AG04450 (cell line): ENCODE data around the gene HSPG2. TPM values are rescaled to one million over a fixed set of nuclear protein-coding genes. Genes with fewer than 3 reads are reported as not detected.
"Not testable (repeated sequence)": the region's sequence is repeated elsewhere in the genome, so short reads cannot be mapped to it uniquely, and the experiment has no call there.

Experiments used
- CTCF ChIA-PET: fragments of 300-600, 350-600 bp; formaldehyde crosslinking; extraction: SDS; loops from one replicate; lab custom pipeline; 2022; ENCODE audit warnings: antibody characterized with exemption, inconsistent platforms; lab: Charles Lee
- POLR2A ChIA-PET: fragments of 350-600 bp; formaldehyde crosslinking; extraction: SDS; loops from one replicate; lab custom pipeline; 2021; ENCODE audit warnings: antibody characterized with exemption, inconsistent platforms; lab: Yijun Ruan, JAX
- DNase-seq: peaks from one replicate; pipeline ENCODE4 v3.0.0-alpha.2; 2011; ENCODE audit warnings: low read depth, low spot score
- H3K27ac ChIP-seq: one replicate; pipeline ENCODE4 v1.5.1; 2012; ENCODE audit warnings: low read depth, low read length, control low read depth
- H3K27me3 ChIP-seq: one replicate; pipeline ENCODE4 v1.6.0; 2012; ENCODE audit warnings: low read length; ENCODE audit not compliant: control insufficient read depth, insufficient read depth
- H3K4me3 ChIP-seq: 2 replicates; pipeline ENCODE4 v1.5.1; 2011; ENCODE audit warnings: mild to moderate bottlenecking, low read depth, low read length, control low read depth
- H3K9me3 ChIP-seq: 2 replicates; pipeline ENCODE4 v1.5.1; 2012; ENCODE audit warnings: low read length; ENCODE audit not compliant: control insufficient read depth, insufficient read depth
- polyA plus RNA-seq: library from polyadenylated mRNA; depleted of rRNA; stranded (reverse); fragments of >200 nt; gene quantifications from 2 replicates; pipeline ENCODE4 v1.2.3, GENCODE V29; 2011
- TF ChIP-seq, protein P1 (sequence below): IDR thresholded peaks from 2 replicates; pipeline ENCODE4 v1.5.1; 2011; ENCODE audit warnings: low read depth, low read length, control low read depth, inconsistent platforms

Gene HSPG2
- polyA plus RNA-seq, 1 experiment: 9.7 TPM

- POLR2A ChIA-PET, H3K9me3 ChIP-seq, DNase-seq, H3K27ac ChIP-seq, H3K4me3 ChIP-seq, CTCF ChIA-PET, H3K27me3 ChIP-seq: not testable (repeated sequence)
Measured at GRCh38 chr1:21973948-21974347, 36.8 kb upstream of the HSPG2 start.

- POLR2A ChIA-PET, H3K4me3 ChIP-seq, CTCF ChIA-PET, H3K9me3 ChIP-seq, H3K27ac ChIP-seq, DNase-seq, H3K27me3 ChIP-seq: not testable (repeated sequence)
Measured at GRCh38 chr1:21972973-21973441, 35.9 kb upstream of the HSPG2 start.

DNA sequence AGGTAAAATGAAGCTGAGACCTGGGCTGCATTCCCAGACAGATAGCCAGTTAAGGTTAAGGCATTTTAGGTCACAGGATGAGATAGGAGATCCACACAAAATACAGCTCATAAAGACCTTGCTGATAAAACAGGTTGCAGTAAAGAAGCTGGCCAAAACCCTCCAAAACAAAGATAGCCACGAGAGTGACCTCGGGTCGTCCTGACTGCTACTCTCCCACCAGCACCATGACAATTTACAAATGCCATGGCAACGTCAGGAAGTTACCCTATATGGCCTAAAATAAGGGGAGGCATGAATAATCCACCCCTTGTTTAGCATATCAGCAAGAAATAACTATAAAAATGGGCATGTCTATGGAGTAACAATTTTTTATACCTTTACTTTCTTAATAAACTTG lies 33.4 kb upstream of the HSPG2 start:
- H3K27ac ChIP-seq, CTCF ChIA-PET, POLR2A ChIA-PET, H3K9me3 ChIP-seq, H3K27me3 ChIP-seq, DNase-seq, H3K4me3 ChIP-seq: not testable (repeated sequence)

DNA sequence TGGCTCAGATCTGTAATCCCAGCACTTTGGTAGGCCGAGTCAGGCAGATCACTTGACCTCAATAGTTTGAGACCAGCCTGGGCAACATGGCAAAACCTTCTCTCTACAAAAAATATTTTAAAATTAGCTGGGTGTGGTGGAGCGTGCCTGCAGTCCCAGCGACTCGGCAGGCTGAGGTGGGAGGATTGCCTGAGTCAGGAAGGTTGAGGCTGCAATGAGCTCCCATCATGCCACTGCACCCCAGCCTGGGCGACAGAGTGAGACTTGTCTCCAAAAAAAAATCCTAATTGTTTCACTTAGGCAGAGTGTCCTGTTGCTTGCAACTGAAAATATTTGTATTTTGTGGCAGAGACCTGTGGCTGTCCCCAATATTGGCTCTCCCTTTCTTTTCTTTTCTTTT lies 32.0 kb upstream of the HSPG2 start:
- CTCF ChIA-PET, DNase-seq, H3K27ac ChIP-seq, H3K27me3 ChIP-seq, POLR2A ChIA-PET, H3K4me3 ChIP-seq, H3K9me3 ChIP-seq: not testable (repeated sequence)

- H3K27me3 ChIP-seq, CTCF ChIA-PET, H3K27ac ChIP-seq, H3K9me3 ChIP-seq, H3K4me3 ChIP-seq, DNase-seq: not testable (repeated sequence)
- POLR2A ChIA-PET: interaction anchor here (0.6 kb wide), 1 partner anchor 55 kb away, joined by 3 read pairs; no protein-coding TSS in a partner anchor
Measured at GRCh38 chr1:21967216-21967615, 30.1 kb upstream of the HSPG2 start.

GRCh38 chr1:21966247-21967000 lies 29.3 kb upstream of the HSPG2 start:
- H3K9me3 ChIP-seq: no peaks in the 10 kb centered on the region
- no peak overlapping the region for H3K4me3 ChIP-seq
- TF ChIP-seq, protein P1, sequence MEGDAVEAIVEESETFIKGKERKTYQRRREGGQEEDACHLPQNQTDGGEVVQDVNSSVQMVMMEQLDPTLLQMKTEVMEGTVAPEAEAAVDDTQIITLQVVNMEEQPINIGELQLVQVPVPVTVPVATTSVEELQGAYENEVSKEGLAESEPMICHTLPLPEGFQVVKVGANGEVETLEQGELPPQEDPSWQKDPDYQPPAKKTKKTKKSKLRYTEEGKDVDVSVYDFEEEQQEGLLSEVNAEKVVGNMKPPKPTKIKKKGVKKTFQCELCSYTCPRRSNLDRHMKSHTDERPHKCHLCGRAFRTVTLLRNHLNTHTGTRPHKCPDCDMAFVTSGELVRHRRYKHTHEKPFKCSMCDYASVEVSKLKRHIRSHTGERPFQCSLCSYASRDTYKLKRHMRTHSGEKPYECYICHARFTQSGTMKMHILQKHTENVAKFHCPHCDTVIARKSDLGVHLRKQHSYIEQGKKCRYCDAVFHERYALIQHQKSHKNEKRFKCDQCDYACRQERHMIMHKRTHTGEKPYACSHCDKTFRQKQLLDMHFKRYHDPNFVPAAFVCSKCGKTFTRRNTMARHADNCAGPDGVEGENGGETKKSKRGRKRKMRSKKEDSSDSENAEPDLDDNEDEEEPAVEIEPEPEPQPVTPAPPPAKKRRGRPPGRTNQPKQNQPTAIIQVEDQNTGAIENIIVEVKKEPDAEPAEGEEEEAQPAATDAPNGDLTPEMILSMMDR: no peak
- no peak for DNase-seq
- H3K27ac ChIP-seq: no peak overlapping the region
- H3K27me3 ChIP-seq: no peaks in the 10 kb centered on the region
- CTCF ChIA-PET: no interaction called here
- POLR2A ChIA-PET: interaction anchor here (0.6 kb wide), 1 partner anchor 56 kb away, joined by 3 read pairs; no protein-coding TSS in a partner anchor

GRCh38 chr1:21963477-21964217 lies 26.5 kb upstream of the HSPG2 start:
- POLR2A ChIA-PET: no interaction called here

More at GRCh38 chr1:21963477-21964217, 26.5 kb upstream of the HSPG2 start:
- no peaks in the 10 kb centered on the region for H3K27me3 ChIP-seq
- no peak overlapping the region for H3K4me3 ChIP-seq
- peak; percentile 15 for DNase-seq
- no peaks in the 10 kb centered on the region for H3K9me3 ChIP-seq
- TF ChIP-seq, protein P1: peak; percentile 95
- CTCF ChIA-PET: interaction anchor here (0.7 to 1.4 kb wide), 13 partner anchors 8 to 230 kb away, joined by 3 to 9 read pairs (median 4); no protein-coding TSS in a partner anchor
- no peak overlapping the region for H3K27ac ChIP-seq
